ENCODE data around the gene RSPH6A. TPM values are rescaled to one million over a fixed set of nuclear protein-coding genes. Genes with fewer than 3 reads are reported as not detected.

The RSPH6A gene
- polyA plus RNA-seq, 1 donor (not counting 4 experiments of a cell fraction or from before 2014, with no cell fraction given), result not detected

DNA sequence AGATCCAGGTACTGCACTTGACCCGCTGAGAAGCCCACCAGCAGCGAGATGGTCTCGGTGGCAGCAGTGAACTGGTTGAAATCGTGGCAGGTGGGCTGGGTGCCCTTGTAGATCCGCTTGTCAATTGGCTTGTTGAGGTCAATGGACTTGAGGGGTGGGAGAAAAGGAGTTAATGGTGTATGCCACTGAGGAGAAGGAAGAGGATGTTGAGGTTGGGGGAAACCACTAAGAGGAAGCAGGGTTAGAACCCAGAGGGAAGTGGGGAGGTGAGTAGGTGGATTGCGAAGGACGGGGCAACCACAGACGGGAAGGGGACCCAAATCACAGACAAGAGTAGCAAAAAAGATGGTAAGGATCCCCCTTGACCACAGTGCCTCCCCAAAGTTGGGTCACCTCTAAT is 24.2 kb downstream of the RSPH6A start:
- DNase-seq (ENCODE audit: low read depth, low spot score) (no peak), FAIRE-seq (no peak)
- no peak overlapping the region for H3K27ac ChIP-seq (ENCODE audit: control insufficient read depth, insufficient read depth, low read length)
- dilution Hi-C loops (cut with MboI; ENCODE audit: extremely low pct_ligation_motif_present, low sequenced_read_pairs), result no loop called here
- no peak overlapping the region for H2AFZ ChIP-seq (ENCODE audit: control insufficient read depth, low read length)
- H3K4me2 ChIP-seq (ENCODE audit: control insufficient read depth, extremely low read depth, insufficient read depth, low read depth, low read length), result peak overlapping the region; percentile 88
- no peak for TF ChIP-seq CTCF (optimal IDR thresholded peaks at IDR 0.05 in 1 of 3, IDR thresholded peaks at IDR 0.05 in 1 of 3, conservative IDR thresholded peaks at IDR 0.05 in 1 of 3; ENCODE audit: extremely low read depth in 1 of 3, insufficient read depth in 2 of 3, low read length in 3 of 3)
- TF ChIP-seq EZH2 (IDR thresholded peaks at IDR 0.05; ENCODE audit: low read length), result no peak
- peaks cover 19% of the 10 kb centered on the region for H3K79me2 ChIP-seq (ENCODE audit: control insufficient read depth, insufficient read depth, low read length)
- H3K9me3 ChIP-seq (ENCODE audit: control insufficient read depth, low read depth, low read length), result no peaks in the 10 kb centered on the region
- no peak overlapping the region for H3K9ac ChIP-seq (ENCODE audit: control insufficient read depth, extremely low read depth, insufficient read depth, low read length)
- peaks cover 9% of the 10 kb centered on the region for H3K4me1 ChIP-seq (ENCODE audit: control insufficient read depth, extremely low read depth, insufficient read depth, low read length)
- H4K20me1 ChIP-seq (ENCODE audit: control insufficient read depth, extremely low read depth, insufficient read depth, low read length), result no peaks in the 10 kb centered on the region
- peaks cover 4 to 33% of the 10 kb centered on the region in 2 experiments for H3K36me3 ChIP-seq (ENCODE audit: control insufficient read depth in 2 of 2, extremely low read depth in 1 of 2, insufficient read depth in 2 of 2, low read length in 2 of 2)
- no peaks in the 10 kb centered on the region for H3K27me3 ChIP-seq (ENCODE audit: control insufficient read depth, extremely low read depth, insufficient read depth, low read length)
- no peak overlapping the region for H3K4me3 ChIP-seq (ENCODE audit: control insufficient read depth in 2 of 3, extremely low read depth in 1 of 3, insufficient read depth in 2 of 3, low read depth in 1 of 3, low read length in 3 of 3)
- no peaks in the 10 kb centered on the region for H3K9me1 ChIP-seq (ENCODE audit: control insufficient read depth, extremely low read depth, insufficient read depth, low read length)

DNA sequence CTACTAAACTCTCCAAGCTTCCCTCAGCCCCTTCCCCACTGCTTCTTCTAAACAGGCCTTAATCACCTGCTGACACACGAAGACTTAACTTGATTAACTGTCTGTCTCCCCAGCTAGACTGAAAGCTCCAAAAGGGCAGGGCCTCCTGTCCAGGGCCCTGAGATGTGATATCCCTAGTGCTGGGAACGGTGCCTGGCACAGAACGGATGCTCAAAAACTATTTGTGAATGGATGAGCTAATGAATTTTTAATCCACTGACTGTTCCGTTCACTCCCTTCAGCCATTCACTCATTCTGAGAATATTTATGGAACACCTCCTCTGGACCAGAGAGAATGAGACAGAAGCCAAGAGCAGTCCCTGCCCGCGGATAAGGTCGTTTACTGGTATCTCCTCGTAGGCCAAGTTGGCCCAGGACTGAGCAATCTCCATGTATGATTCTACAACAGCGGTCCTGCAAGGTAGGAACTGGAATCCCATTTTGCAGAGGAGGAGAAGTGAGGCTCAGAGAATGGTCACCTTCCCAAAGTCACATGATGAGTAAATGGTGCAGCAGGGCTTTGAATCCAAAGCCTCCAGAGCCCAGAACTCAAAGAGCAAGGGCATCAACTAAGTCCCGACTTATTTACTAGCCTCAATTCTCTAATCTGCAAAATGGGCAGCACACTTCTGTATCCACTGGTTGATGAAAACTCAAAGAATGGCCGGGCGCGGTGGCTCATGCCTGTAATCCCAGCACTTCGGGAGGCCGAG is 25.9 kb downstream of the RSPH6A start:
- DNase-seq (ENCODE audit: low read depth, low spot score) (no peak), FAIRE-seq (no peak)
- Histone ChIP-seq H3K9me1 (ENCODE audit: control insufficient read depth, extremely low read depth, insufficient read depth, low read length) (no peaks in the 10 kb centered on the region), H3K4me1 (ENCODE audit: control insufficient read depth, extremely low read depth, insufficient read depth, low read length) (peaks cover 9% of the 10 kb centered on the region), H3K9me3 (ENCODE audit: control insufficient read depth, low read depth, low read length) (no peaks in the 10 kb centered on the region), H3K4me2 (ENCODE audit: control insufficient read depth, extremely low read depth, insufficient read depth, low read depth, low read length) (no peak overlapping the region), H3K36me3 (ENCODE audit: control insufficient read depth in 2 of 2, extremely low read depth in 1 of 2, insufficient read depth in 2 of 2, low read length in 2 of 2) (peaks cover 8 to 42% of the 10 kb centered on the region in 2 experiments), H3K4me3 (ENCODE audit: control insufficient read depth in 2 of 3, extremely low read depth in 1 of 3, insufficient read depth in 2 of 3, low read depth in 1 of 3, low read length in 3 of 3) (no peak overlapping the region), H3K9ac (ENCODE audit: control insufficient read depth, extremely low read depth, insufficient read depth, low read length) (no peak overlapping the region), H3K27ac (ENCODE audit: control insufficient read depth, insufficient read depth, low read length) (no peak overlapping the region), H2AFZ (ENCODE audit: control insufficient read depth, low read length) (no peak overlapping the region), H3K79me2 (ENCODE audit: control insufficient read depth, insufficient read depth, low read length) (peaks cover 19% of the 10 kb centered on the region), H3K27me3 (ENCODE audit: control insufficient read depth, extremely low read depth, insufficient read depth, low read length) (no peaks in the 10 kb centered on the region), H4K20me1 (ENCODE audit: control insufficient read depth, extremely low read depth, insufficient read depth, low read length) (peaks cover 4% of the 10 kb centered on the region)
- no peak for TF ChIP-seq EZH2 (IDR thresholded peaks at IDR 0.05; ENCODE audit: low read length)
- no peak for TF ChIP-seq CTCF (optimal IDR thresholded peaks at IDR 0.05 in 1 of 3, IDR thresholded peaks at IDR 0.05 in 1 of 3, conservative IDR thresholded peaks at IDR 0.05 in 1 of 3; ENCODE audit: extremely low read depth in 1 of 3, insufficient read depth in 2 of 3, low read length in 3 of 3)
- dilution Hi-C loops (cut with MboI; ENCODE audit: extremely low pct_ligation_motif_present, low sequenced_read_pairs), result no loop called here

Data from keratinocyte (primary cell).